Stimulated activated CD4-positive, alpha-beta T cell treated with anti-CD3 and anti-CD28 coated beads, Interleukin-1b, Interleukin-23, amount 100 ng/mL, for 24 hours (primary cell): Measurements from ENCODE around the gene C17orf50.
A peak's percentile ranks its signal among the peaks of the same experiment; 100 is the strongest.

Experiments used
- DNase-seq, 4 experiments: peaks; one replicate each; pipeline ENCODE4 v3.0.0-alpha.2; 2020; ENCODE audit warnings: low read depth in 4 of 4, low spot score in 1 of 4

The C17orf50 gene

GRCh38 chr17:35733366-35733765, 27.3 kb upstream of the C17orf50 start:
- no peak for DNase-seq

- DNase-seq: no peak
These were observed 26.3 kb upstream of the C17orf50 start for GRCh38 chr17:35734396-35734795.

- DNase-seq: no peak
These were observed 25.5 kb upstream of the C17orf50 start for GRCh38 chr17:35735036-35735805.

DNA sequence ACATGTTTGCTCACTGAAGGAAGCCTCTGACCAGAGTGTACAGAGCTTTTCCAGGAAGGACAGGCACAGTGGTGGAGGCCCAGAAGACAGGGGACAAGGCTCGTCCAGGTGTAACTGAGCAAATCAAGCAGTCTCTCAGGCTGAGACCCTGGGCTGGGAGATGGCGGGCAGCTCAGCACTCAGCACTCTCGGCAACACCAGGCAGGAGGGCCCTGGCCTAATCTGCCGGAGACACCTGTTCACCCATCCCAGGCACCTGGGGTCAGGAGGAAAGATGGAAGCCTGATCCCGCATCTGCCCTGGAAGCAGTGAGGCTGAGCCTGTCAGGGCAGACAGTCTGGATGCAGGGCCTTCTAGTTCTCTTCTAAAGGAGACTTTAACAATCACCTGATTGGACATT, 24.5 kb upstream of the C17orf50 start:
- DNase-seq: no peak

DNA sequence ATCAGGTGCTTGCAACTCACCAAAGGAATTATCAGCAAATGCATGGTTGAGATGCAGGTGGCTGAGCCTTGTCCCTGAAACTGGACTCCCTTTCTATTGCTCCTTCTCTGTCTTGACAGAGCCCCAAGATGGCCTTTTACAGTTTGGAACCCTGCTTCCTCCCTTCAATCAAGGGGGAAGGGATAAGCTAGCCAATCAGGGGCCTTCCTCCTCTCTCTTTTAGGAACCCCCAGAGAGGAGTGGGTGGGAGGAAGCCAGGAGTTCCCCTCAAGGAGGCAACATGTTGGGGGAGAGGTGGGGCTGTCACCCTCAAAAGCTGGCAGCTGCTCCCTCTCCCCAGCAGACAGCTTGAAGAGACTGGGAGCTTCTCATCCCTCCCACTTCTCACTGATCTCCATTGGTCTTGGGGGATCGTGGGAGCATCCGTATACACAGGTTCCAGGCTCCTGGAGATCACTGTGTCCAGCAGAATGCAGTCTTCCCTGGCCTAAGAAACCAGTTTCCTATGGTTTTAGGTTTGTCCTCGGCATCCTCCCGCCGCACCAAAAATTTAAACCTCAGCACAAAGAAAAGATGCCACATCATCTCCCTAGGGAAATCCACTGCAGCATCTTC, 22.1 kb upstream of the C17orf50 start:
- no peak for DNase-seq

- no peak for DNase-seq
These were observed 20.5 kb upstream of the C17orf50 start for GRCh38 chr17:35740216-35740615.

DNA sequence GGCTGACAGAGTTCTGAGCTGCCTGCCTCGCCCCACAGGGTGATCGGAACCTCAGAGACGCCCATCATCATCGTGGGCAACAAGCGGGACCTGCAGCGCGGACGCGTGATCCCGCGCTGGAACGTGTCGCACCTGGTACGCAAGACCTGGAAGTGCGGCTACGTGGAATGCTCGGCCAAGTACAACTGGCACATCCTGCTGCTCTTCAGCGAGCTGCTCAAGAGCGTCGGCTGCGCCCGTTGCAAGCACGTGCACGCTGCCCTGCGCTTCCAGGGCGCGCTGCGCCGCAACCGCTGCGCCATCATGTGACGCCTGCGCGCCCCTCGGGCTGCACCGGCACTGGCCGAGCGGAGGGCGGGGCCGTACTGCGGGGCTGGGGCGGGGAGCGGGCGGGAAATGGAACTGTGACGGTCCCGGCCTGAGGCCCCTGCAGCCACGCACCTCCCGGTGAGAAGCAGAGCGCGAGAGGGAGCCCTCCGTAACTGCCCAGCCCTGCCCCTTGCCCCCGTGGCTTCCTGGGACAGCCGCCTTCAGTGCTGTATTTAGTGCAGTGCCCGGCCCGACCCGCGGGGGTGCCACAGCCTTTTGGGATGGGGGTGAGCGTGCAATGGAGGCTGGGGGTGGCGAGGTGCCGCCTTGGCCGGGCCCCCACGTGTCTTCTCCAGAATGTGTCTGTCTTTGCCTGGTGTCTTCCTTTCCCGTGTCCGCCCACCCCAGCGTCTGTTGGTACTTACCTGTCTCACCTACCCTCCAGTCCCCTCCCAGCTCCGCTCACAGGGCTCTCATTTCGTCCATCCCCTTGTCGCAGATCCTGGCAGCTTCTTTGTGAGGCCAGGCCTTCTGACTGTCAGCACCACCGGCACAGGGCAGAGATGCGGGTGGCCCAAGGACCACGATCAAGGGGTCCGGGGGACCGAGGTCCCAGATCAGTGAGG, 19.4 kb upstream of the C17orf50 start:
- peak in 1 of 4 experiments; percentile 21 for DNase-seq

DNA sequence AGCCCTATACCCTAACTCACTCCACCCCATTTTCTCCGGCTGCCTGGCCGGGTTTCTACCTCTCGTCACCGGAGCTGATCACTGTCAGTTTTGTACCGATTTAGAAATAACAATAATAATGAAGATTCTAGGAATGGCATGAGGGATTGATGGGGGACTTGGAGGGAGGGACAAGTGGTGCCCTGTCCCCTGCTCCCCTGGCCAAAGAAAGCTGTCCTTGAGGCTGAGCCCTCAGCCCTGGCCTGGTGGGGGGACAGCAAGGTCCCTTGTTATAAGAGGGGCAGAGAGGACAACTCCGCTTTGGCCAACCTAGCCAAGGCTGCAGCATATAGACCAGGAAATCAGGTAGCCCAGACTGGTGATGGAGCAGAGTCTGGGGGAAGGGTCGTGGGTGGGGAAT, 18.2 kb upstream of the C17orf50 start:
- no peak for DNase-seq

GRCh38 chr17:35742896-35743477, 17.7 kb upstream of the C17orf50 start:
- DNase-seq: no peak

DNA sequence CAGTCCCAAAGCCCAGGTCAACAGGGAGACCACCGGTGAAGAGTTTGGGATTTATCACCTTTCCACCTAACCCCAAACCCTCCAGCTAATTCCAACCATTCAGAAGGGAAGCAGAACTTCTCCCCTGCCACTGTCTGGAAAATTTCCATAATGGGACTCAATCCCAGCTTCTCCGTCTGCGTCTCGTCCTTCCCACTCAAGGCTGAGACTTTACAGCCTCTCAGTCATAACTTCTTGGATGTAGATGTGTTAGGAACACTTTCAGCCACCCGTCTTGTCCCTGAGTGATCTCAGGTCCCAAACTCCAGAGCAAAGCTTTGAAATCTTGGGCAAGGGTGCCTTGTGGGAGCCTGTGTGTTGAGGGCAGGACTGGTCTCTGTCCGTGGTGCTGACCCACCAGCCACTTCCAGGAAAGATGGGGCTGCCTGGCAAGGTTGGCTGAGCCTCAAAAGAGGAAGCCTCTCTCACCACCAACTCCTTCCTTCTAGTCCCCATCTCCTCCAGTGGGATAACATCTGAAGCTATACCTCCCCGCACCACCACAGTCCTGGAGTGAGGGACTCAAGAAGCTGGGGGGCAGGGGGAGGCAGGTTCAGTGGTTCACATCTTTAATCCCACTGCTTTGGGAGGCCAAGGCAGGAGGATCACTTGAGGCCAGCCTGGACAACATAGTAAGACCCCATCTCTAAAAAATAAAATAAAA, 16.9 kb upstream of the C17orf50 start:
- DNase-seq: no peak

DNA sequence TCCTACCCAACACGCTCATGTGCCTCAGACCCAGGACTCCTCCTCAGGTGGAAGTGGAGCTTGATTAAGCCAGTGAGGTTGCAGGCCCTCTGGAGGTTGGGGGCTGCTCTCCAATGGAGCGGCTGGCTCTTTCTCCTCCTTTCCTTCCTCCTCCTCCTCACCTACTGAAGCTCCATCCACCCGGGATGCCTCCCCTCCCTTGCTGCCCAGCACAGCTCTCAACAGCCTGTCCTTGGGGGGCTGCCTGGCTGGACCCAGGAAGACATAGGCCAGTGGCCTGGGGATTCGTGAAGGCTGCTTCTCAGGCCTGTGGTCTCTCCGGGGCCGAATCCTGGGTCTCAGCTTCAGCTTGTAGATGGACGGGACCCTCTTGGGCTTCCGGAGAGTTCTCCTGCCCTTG, 15.9 kb upstream of the C17orf50 start:
- no peak for DNase-seq

DNA sequence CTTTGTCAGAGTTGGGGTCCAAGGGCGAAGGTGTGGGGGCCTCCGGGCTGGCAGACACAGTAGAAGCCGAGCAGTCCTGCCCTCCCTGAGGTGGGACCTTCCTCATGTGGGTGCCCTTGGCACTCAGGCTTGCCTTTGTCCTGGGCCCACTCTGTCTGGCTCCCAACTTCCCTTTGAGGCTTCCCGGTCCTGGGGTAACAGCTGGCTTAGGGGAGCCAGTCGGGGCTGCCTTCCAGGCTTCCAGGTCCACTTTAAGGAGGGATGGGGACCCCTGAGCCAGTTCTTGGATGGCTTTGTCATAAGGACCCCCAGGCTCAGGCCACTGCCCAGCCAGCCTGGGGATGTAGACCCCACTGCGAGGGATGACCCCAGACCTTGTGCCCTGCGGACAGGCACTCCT, 15.4 kb upstream of the C17orf50 start:
- DNase-seq: no peak

- no peak for DNase-seq
These were observed 14.9 kb upstream of the C17orf50 start for GRCh38 chr17:35745749-35746320.

- peak; percentile 59 to 74 (median 67) for DNase-seq
These were observed 13.1 kb upstream of the C17orf50 start for GRCh38 chr17:35747540-35748017.

- no peak for DNase-seq
These were observed 12.3 kb upstream of the C17orf50 start for GRCh38 chr17:35748341-35748841.

- no peak for DNase-seq
These were observed 11.7 kb upstream of the C17orf50 start for GRCh38 chr17:35748979-35749378.

GRCh38 chr17:35749560-35750412, 10.9 kb upstream of the C17orf50 start:
- DNase-seq: no peak

GRCh38 chr17:35750526-35751395, 9.9 kb upstream of the C17orf50 start:
- DNase-seq: no peak
